SK-N-SH (cell line): ENCODE data around the gene CIPC. TPM values are rescaled to one million over a fixed set of nuclear protein-coding genes. Genes with fewer than 3 reads are reported as not detected.

ENCODE experiments used
- CTCF ChIA-PET: fragments of 300-600, 350-600 bp; formaldehyde crosslinking; extraction: SDS; loops from one replicate; lab custom pipeline; 2021; lab: Yijun Ruan, JAX
- POLR2A ChIA-PET: fragments of 350-600 bp; sonication (Branson Sonifier 250); formaldehyde crosslinking; extraction: SDS; loops from one replicate; lab custom pipeline; 2020; ENCODE audit warnings: antibody characterized with exemption, inconsistent platforms; lab: Yijun Ruan, JAX
- DNase-seq: peaks from one replicate; pipeline ENCODE4 v3.0.0; 2012
- H2AFZ ChIP-seq: fragments of 200-600 bp; sonication (generic); 2 replicates; pipeline ENCODE4 v1.8.1; 2016; ENCODE audit warnings: antibody characterized with exemption, mild to moderate bottlenecking, low read depth
- H3F3A ChIP-seq: fragments of 200-600 bp; sonication (generic); replicated peaks from 2 replicates; pipeline ENCODE3; 2016; ENCODE audit warnings: antibody characterized with exemption, mild to moderate bottlenecking; ENCODE audit not compliant: insufficient read depth
- H3K27ac ChIP-seq, 2 experiments: fragments of 200-500 bp in 1 of 2; fragments of 200-600 bp in 1 of 2; sonication (Bioruptor generic) in 1 of 2; sonication (generic), shearing (Covaris generic) in 1 of 2; 2 replicates each; pipeline versions ENCODE4 v1.5.1 to v1.6.1; 2014 to 2016; ENCODE audit warnings: low read depth in 2 of 2, inconsistent platforms in 1 of 2, low read length in 1 of 2, mild to moderate bottlenecking in 1 of 2, mixed read lengths in 1 of 2
- H3K27me3 ChIP-seq: fragments of 200-600 bp; sonication (generic), shearing (Covaris generic); 2 replicates; pipeline ENCODE4 v1.6.1; 2016; ENCODE audit warnings: mixed run types; ENCODE audit not compliant: insufficient read depth
- H3K36me3 ChIP-seq, 2 experiments: fragments of 200-500 bp in 1 of 2; fragments of 200-600 bp in 1 of 2; sonication (Bioruptor generic) in 1 of 2; sonication (generic) in 1 of 2; replicated peaks in 1 of 2; 2 replicates each; pipeline versions ENCODE3 to v1.5.1; 2014 to 2016; ENCODE audit warnings: low read length in 1 of 2, mild to moderate bottlenecking in 1 of 2; ENCODE audit not compliant: insufficient read depth in 2 of 2, control insufficient read depth in 1 of 2
- H3K4me1 ChIP-seq, 2 experiments: fragments of 200-500 bp in 1 of 2; fragments of 200-600 bp in 1 of 2; sonication (Bioruptor generic) in 1 of 2; sonication (generic), shearing (Covaris generic) in 1 of 2; 2 replicates each; pipeline versions ENCODE4 v1.5.1 to v1.6.1; 2014 to 2016; ENCODE audit warnings: low read depth in 1 of 2, low read length in 1 of 2, mixed run types in 1 of 2; ENCODE audit not compliant: insufficient read depth in 2 of 2, control insufficient read depth in 1 of 2
- H3K4me2 ChIP-seq: fragments of 200-600 bp; sonication (generic), shearing (Covaris generic); 2 replicates; pipeline ENCODE4 v1.6.1; 2017; ENCODE audit warnings: mixed run types
- H3K4me3 ChIP-seq, 2 experiments: fragments of 200-500 bp in 1 of 2; fragments of 200-600 bp in 1 of 2; sonication (Bioruptor generic) in 1 of 2; sonication (generic), shearing (Covaris generic) in 1 of 2; 2 replicates each; pipeline versions ENCODE4 v1.5.1 to v1.8.1; 2014 to 2016; ENCODE audit warnings: low read depth in 2 of 2, inconsistent platforms in 1 of 2, low read length in 1 of 2, mild to moderate bottlenecking in 1 of 2, mixed read lengths in 1 of 2, moderate library complexity in 1 of 2
- H3K79me2 ChIP-seq: fragments of 200-600 bp; sonication (generic); 2 replicates; pipeline ENCODE4 v1.8.1; 2017; ENCODE audit warnings: mild to moderate bottlenecking; ENCODE audit not compliant: insufficient read depth
- H3K9ac ChIP-seq: fragments of 200-600 bp; sonication (generic); 2 replicates; pipeline ENCODE4 v1.6.1; 2017; ENCODE audit warnings: mixed run types
- H3K9me2 ChIP-seq: fragments of 200-600 bp; sonication (generic); 2 replicates; pipeline ENCODE4 v1.6.1; 2017; ENCODE audit warnings: mixed run types
- H3K9me3 ChIP-seq: fragments of 200-600 bp; sonication (generic); 2 replicates; pipeline ENCODE4 v1.6.1; 2017; ENCODE audit warnings: mixed run types, mild to moderate bottlenecking, moderate library complexity
- H4K20me1 ChIP-seq: fragments of 200-600 bp; sonication (generic); 2 replicates; pipeline ENCODE4 v1.6.1; 2017; ENCODE audit warnings: mild to moderate bottlenecking, mixed run types; ENCODE audit not compliant: insufficient read depth
- CTCF ChIP-seq: fragments of 200-600 bp; sonication (generic); IDR thresholded peaks from 2 replicates; pipeline ENCODE4 v1.6.1; 2017; ENCODE audit warnings: antibody characterized with exemption, mild to moderate bottlenecking, moderate library complexity
- ELF1 ChIP-seq: IDR thresholded peaks from 2 replicates; pipeline ENCODE4 v1.4.0; 2012
- EP300 ChIP-seq, 2 experiments: IDR thresholded peaks; 2 replicates each; pipeline versions ENCODE4 v1.4.0 to v1.6.1; 2012; ENCODE audit warnings: borderline replicate concordance in 1 of 2, low read depth in 1 of 2, low read length in 1 of 2
- FOXJ3 ChIP-seq: sonication (generic); formaldehyde crosslinking; IDR thresholded peaks from 2 replicates; pipeline ENCODE4 v1.5.1; 2020; ENCODE audit warnings: mild to moderate bottlenecking, missing genetic modification reagents
- FOXM1 ChIP-seq: IDR thresholded peaks from 2 replicates; pipeline ENCODE4 v1.4.0; 2012; ENCODE audit warnings: low read depth, mild to moderate bottlenecking
- JUND ChIP-seq: IDR thresholded peaks from 2 replicates; pipeline ENCODE4 v1.4.0; 2012
- MAX ChIP-seq: IDR thresholded peaks from 2 replicates; pipeline ENCODE4 v1.4.0; 2012; ENCODE audit warnings: low read depth
- MEF2A ChIP-seq: IDR thresholded peaks from 2 replicates; pipeline ENCODE4 v1.4.0; 2012; ENCODE audit warnings: low read depth, borderline replicate concordance
- MXI1 ChIP-seq: IDR thresholded peaks from 2 replicates; pipeline ENCODE4 v1.6.1; 2012; ENCODE audit warnings: mild to moderate bottlenecking, low read depth, low read length, improper control_type of control experiment
- RCOR1 ChIP-seq: fragments of 150-350 bp; IDR thresholded peaks from 2 replicates; pipeline ENCODE4 v1.6.1; 2017; ENCODE audit warnings: antibody characterized with exemption, low read length
- RFX5 ChIP-seq: IDR thresholded peaks from 2 replicates; pipeline ENCODE4 v1.6.1; 2012; ENCODE audit warnings: mild to moderate bottlenecking, improper control_type of control experiment, low read length
- SIN3A ChIP-seq: IDR thresholded peaks from 2 replicates; pipeline ENCODE4 v1.6.1; 2012; ENCODE audit warnings: low read depth, mild to moderate bottlenecking, low read length, moderate library complexity, borderline replicate concordance
- TAF1 ChIP-seq: IDR thresholded peaks from 2 replicates; pipeline ENCODE4 v1.6.1; 2012; ENCODE audit warnings: low read depth, mild to moderate bottlenecking, low read length, moderate library complexity, borderline replicate concordance
- YY1 ChIP-seq: IDR thresholded peaks from 2 replicates; pipeline ENCODE4 v1.4.0; 2012; ENCODE audit warnings: low read depth, mild to moderate bottlenecking
- WGBS: methylation state at CpG from one replicate; pipeline ENCODE4 v1.1.6; 2017; ENCODE audit warnings: low lambda C conversion rate; 5-methylcytosine and 5-hydroxymethylcytosine counted together
- polyA plus RNA-seq, 3 experiments: library from polyadenylated mRNA; depleted of rRNA; stranded (reverse); fragments of >200 nt; gene quantifications; 2 replicates each; pipeline ENCODE4 v1.2.3, GENCODE V29; 2012
- TF ChIP-seq, protein P1 (sequence below): IDR thresholded peaks from 2 replicates; pipeline ENCODE4; 2012

The CIPC gene
- polyA plus RNA-seq, 1 of the 3 experiments (the other 2 are of a cell fraction): 6.5 TPM

DNA sequence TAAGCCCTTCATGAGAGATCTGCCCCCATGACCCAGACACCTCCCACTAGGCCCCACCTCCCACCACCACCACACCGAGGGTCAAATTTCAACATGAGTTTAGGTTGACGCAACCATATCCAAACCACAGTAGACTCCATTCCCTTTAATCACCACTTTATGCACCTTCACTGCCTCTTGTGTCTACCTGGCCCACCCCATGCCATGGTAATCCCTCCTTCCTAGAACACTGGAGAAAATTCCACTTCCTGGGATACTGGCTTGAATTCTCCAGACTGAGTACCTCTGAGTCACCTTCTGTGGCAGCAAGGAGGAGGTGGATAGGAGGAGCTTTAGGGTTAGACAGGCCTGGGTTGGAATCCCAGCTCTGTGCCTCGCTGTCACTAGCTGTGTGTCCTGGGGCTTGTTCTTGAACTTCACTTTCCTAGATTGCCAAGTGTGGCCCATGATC is 26.1 kb upstream of the CIPC start:
- Histone ChIP-seq H2AFZ (no peak overlapping the region), H3K4me2 (no peak overlapping the region), H3K27ac (no peak overlapping the region), H3K9me2 (no peaks in the 10 kb centered on the region), H4K20me1 (no peaks in the 10 kb centered on the region), H3K9ac (no peak overlapping the region), H3F3A (no peaks in the 10 kb centered on the region), H3K27me3 (no peaks in the 10 kb centered on the region), H3K4me3 (no peak overlapping the region), H3K9me3 (no peaks in the 10 kb centered on the region), H3K36me3 (no peaks in the 10 kb centered on the region), H3K4me1 (peaks cover 0 to 5% of the 10 kb centered on the region in 2 experiments; a peak in 2 of 4 replicates), H3K79me2 (no peaks in the 10 kb centered on the region)
- ChIA-PET CTCF (interaction anchor here (1.1 to 18.3 kb wide), 10 partner anchors 17 to 361 kb away, joined by 3 to 764 read pairs (median 12); no protein-coding TSS in a partner anchor), POLR2A (no interaction called here)
- WGBS: 95% methylated on average over 2 of the region's 3 CpGs
- DNase-seq: no peak
- TF ChIP-seq EP300 (IDR thresholded peaks at IDR 0.05; ENCODE audit: borderline replicate concordance in 1 of 2, low read depth in 1 of 2, low read length in 1 of 2): no peak
- no peak for TF ChIP-seq MEF2A
- TF ChIP-seq FOXJ3 (CRISPR knock-in tag): no peak
- TF ChIP-seq MXI1: no peak
- no peak for TF ChIP-seq MAX
- no peak for TF ChIP-seq RFX5
- no peak for TF ChIP-seq YY1

DNA sequence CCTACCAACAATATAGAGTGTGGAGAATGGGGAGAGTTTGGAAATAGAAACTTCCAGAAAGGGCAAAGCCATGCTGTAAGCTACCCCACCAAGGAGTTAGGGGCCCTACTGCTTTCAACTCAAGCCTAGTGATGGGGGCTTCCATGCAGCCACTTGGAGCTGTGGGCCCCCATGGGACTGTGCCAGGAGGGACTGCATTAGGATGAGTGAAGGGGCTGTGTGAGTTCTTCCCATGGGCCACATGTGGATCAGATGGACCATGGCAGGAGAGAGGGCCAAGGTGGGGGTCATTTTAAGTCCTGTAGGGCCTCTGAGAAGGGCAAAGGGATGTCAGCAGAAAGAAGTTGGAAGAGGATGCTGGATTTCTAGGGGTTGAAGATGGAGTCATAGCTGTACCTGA is 23.1 kb upstream of the CIPC start:
- Histone ChIP-seq H3F3A (no peaks in the 10 kb centered on the region), H3K27ac (no peak overlapping the region), H2AFZ (no peak overlapping the region), H3K27me3 (no peaks in the 10 kb centered on the region), H3K79me2 (no peaks in the 10 kb centered on the region), H3K9me3 (0 out of 2 replicates have a peak, but pooled peaks cover 3% of the 10 kb centered on the region), H4K20me1 (no peaks in the 10 kb centered on the region), H3K36me3 (no peaks in the 10 kb centered on the region), H3K4me1 (peaks cover 0 to 4% of the 10 kb centered on the region in 2 experiments; a peak in 2 of 4 replicates), H3K4me3 (no peak overlapping the region), H3K9ac (no peak overlapping the region), H3K9me2 (no peaks in the 10 kb centered on the region), H3K4me2 (no peak overlapping the region)
- DNase-seq: no peak
- CTCF ChIA-PET: interaction anchor here (0.7 to 18.3 kb wide), 6 partner anchors 14 to 1093 kb away, joined by 3 to 764 read pairs (median 8); partner anchors contain the start of gene TGFB3
- POLR2A ChIA-PET: no interaction called here
- TF ChIP-seq SIN3A (no peak), JUND (no peak), TAF1 (no peak), YY1 (no peak), RCOR1 (no peak), EP300 (IDR thresholded peaks at IDR 0.05; ENCODE audit: borderline replicate concordance in 1 of 2, low read depth in 1 of 2, low read length in 1 of 2) (no peak), ELF1 (no peak), CTCF (no peak), FOXM1 (no peak), MAX (no peak)
- TF ChIP-seq, protein P1, sequence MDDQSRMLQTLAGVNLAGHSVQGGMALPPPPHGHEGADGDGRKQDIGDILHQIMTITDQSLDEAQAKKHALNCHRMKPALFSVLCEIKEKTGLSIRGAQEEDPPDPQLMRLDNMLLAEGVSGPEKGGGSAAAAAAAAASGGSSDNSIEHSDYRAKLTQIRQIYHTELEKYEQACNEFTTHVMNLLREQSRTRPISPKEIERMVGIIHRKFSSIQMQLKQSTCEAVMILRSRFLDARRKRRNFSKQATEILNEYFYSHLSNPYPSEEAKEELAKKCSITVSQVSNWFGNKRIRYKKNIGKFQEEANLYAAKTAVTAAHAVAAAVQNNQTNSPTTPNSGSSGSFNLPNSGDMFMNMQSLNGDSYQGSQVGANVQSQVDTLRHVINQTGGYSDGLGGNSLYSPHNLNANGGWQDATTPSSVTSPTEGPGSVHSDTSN: no peak
